ENCODE data around the gene PTGES2. TPM values are rescaled to one million over a fixed set of nuclear protein-coding genes. Genes with fewer than 3 reads are reported as not detected.

Gene PTGES2
- total and polyA plus RNA-seq, 2 of the 13 experiments (the other 11 are each of a cell fraction or from before 2014, with no cell fraction given), result 63.7 to 79.8 TPM

- TF ChIP-seq, protein P1, sequence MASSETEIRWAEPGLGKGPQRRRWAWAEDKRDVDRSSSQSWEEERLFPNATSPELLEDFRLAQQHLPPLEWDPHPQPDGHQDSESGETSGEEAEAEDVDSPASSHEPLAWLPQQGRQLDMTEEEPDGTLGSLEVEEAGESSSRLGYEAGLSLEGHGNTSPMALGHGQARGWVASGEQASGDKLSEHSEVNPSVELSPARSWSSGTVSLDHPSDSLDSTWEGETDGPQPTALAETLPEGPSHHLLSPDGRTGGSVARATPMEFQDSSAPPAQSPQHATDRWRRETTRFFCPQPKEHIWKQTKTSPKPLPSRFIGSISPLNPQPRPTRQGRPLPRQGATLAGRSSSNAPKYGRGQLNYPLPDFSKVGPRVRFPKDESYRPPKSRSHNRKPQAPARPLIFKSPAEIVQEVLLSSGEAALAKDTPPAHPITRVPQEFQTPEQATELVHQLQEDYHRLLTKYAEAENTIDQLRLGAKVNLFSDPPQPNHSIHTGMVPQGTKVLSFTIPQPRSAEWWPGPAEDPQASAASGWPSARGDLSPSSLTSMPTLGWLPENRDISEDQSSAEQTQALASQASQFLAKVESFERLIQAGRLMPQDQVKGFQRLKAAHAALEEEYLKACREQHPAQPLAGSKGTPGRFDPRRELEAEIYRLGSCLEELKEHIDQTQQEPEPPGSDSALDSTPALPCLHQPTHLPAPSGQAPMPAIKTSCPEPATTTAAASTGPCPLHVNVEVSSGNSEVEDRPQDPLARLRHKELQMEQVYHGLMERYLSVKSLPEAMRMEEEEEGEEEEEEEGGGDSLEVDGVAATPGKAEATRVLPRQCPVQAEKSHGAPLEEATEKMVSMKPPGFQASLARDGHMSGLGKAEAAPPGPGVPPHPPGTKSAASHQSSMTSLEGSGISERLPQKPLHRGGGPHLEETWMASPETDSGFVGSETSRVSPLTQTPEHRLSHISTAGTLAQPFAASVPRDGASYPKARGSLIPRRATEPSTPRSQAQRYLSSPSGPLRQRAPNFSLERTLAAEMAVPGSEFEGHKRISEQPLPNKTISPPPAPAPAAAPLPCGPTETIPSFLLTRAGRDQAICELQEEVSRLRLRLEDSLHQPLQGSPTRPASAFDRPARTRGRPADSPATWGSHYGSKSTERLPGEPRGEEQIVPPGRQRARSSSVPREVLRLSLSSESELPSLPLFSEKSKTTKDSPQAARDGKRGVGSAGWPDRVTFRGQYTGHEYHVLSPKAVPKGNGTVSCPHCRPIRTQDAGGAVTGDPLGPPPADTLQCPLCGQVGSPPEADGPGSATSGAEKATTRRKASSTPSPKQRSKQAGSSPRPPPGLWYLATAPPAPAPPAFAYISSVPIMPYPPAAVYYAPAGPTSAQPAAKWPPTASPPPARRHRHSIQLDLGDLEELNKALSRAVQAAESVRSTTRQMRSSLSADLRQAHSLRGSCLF (CRISPR knock-in tag; IDR thresholded peaks at IDR 0.05; ENCODE audit: borderline replicate concordance), result no peak
- TF ChIP-seq RBM39 (IDR thresholded peaks at IDR 0.05; ENCODE audit: low read depth, low read length, poor library complexity, severe bottlenecking), result peak; percentile 94
- TF ChIP-seq HNF1B (CRISPR knock-in tag; IDR thresholded peaks at IDR 0.05), result peak; percentile 94
- peak; percentile 98 for TF ChIP-seq CEBPB (IDR thresholded peaks at IDR 0.05; ENCODE audit: borderline replicate concordance, low read depth, low read length)
- peak; percentile 87; the same call in 1 of the 2 replicates for TF ChIP-seq NCOR1 (IDR thresholded peaks at IDR 0.05; ENCODE audit: borderline replicate concordance, low read length)
- TF ChIP-seq HMGA1 (CRISPR knock-in tag; conservative IDR thresholded peaks at IDR 0.05), result no peak
- TF ChIP-seq REXO4 (CRISPR knock-in tag; IDR thresholded peaks at IDR 0.05; ENCODE audit: borderline replicate concordance), result peak; percentile 93; the same call in 1 of the 2 replicates
- peak; percentile 95 for TF ChIP-seq PAXIP1 (CRISPR knock-in tag; conservative IDR thresholded peaks at IDR 0.05)
- TF ChIP-seq ZNF12 (CRISPR knock-in tag; IDR thresholded peaks at IDR 0.05), result peak; percentile 52; the same call in 1 of the 2 replicates
- no peak for TF ChIP-seq MBNL3 (CRISPR knock-in tag; conservative IDR thresholded peaks at IDR 0.05)
- peak; percentile 83 for TF ChIP-seq TFDP2 (CRISPR knock-in tag; IDR thresholded peaks at IDR 0.05)
- TF ChIP-seq GMEB1 (CRISPR knock-in tag; IDR thresholded peaks at IDR 0.05; ENCODE audit: borderline replicate concordance), result peak; percentile 80; the same call in 1 of the 2 replicates
- TF ChIP-seq IKZF4 (CRISPR knock-in tag; IDR thresholded peaks at IDR 0.05; ENCODE audit: borderline replicate concordance, low read depth, not compliant biosample characterization), result peak; percentile 97
- TF ChIP-seq ZNF556 (CRISPR knock-in tag; IDR thresholded peaks at IDR 0.05; ENCODE audit: borderline replicate concordance), result peak; percentile 95; the same call in 1 of the 2 replicates
These were observed 24.5 kb downstream of the PTGES2 start (continued) for GRCh38 chr9:128102861-128103588.
